HG03558 (cell line): ENCODE results near the gene TMTC1.

Experiments used
- ATAC-seq: cut with Tn5 transposase; IDR thresholded peaks from one replicate; pipeline ENCODE4 v1.9.1; 2021; ENCODE audit warnings: moderate number of reproducible peaks; ENCODE audit not compliant: unreplicated experiment; ENCODE audit errors: extremely low read depth

TMTC1 gene

DNA sequence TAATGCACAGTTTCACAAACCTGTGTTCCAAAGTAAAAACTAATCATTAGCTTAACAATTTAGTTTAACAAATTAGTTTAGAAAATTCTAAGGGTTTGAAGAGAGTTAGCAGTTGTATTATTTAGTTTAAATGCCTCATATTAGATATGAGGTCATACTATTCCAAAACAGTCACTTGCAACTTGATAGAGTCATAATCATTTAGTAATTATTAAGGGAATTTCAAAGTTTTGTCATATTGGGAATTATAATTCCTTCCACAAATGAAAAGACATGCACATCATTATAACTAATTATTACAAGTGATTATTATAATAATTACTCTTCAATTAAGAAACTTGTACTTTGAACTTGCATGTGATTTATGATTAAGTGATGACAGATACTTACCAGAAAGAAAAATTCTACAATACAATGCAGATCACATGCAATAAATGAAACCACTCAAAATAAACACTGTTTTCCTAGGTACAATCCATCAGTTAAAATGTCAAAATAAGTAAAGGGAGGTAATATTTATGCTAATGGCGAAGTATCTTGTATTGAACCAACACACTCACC is 66.1 kb downstream of the TMTC1 start:
- no peak for ATAC-seq

DNA sequence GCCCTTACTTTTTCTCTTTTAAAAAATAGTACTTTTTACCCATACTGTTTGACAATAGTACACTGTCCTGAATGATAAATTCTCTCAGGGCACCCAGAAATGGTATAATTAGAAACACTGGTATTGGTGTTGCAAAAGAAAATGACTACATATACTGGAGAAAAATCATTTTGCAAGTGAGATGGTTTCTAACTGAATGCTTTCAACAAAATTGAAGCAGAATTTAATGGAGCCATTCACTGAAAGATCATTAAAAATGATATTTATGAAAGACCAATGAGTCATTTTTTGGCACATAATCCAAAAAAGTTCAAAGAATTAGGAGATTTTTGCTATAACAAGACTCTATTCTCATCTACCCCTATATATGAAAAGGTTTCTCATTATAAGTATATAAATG is 68.8 kb downstream of the TMTC1 start:
- no peak for ATAC-seq

DNA sequence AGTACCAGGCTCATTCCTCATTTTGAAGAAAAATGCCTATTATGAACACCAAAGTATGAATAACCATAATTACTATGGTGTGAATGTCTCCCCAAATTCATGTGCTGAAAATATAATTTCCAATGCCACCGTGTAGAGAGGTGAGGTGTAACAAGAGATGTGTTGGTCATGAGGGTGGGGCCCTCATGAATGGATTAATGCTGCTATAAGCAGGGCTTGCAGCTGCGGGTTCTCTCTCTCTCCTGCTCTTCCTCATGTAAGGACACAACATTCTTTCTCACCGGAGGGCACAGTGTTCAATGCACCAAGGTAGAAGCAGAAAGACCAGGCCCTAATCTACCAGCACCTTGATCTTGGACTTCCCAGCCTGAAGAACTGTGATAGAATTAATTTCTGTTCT is 70.0 kb downstream of the TMTC1 start:
- no peak for ATAC-seq

DNA sequence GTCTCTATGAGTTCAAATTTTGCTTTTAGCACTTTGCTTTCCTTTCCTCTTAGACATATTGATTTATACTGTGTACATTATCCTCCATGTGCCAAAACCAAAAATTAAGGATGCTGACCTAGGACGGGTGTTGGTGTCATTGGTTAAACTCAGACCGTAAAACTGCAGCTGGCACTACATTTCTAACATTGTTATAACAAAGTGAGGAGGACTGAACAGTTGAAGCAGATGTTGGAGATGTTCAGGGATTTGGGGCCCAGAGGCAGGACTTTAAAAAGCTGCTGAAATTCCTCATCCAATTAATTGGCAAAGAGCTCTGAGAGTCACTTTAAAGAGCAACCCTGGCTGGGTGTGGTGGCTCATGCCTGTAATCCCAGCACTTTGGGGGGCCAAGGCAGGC is 72.4 kb downstream of the TMTC1 start:
- ATAC-seq: no peak

DNA sequence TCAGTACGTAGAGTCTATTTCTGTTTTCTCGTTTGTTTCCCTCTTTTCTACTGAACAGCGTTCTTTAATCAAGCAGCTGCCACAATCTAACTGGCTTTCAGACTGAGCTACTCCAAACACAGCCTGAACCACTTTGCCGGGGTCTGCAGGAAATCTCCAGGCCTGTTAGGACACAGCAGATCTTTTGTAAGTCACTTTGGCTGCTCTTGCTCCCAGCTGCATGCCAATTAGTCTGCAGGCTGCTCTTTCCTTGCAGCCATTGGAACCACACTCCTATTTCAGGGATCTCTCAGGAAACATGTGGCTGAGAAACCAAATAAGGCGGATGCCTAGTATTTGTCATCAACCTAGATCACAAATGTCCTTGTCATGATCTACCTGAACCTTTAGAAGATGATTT is 73.6 kb downstream of the TMTC1 start:
- ATAC-seq: no peak

DNA sequence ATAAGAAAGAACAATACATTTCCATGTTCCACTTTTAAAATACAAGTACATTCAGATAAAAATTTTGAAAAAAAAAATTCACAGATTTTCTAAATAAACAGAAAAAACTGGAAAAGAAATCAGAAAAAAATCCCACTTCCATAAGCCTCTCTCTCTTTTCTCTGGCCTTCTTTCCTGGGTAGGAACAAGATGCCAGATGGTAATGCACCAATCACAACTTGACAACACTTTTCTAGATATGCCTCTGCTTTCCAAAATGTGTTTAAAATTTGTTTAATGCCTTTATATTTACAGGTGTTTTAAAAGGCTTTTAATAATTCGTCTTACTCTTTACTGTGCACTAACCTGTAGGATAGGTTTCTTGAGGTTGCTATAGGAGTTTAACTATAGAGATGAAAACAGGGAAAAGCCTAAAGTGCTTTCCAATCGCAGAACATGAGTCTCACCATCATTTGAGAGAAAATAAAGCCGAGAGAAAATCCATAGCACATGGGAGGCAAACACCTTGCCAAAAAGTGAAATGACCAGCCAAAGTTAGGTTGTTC is 74.2 kb downstream of the TMTC1 start:
- no peak for ATAC-seq

DNA sequence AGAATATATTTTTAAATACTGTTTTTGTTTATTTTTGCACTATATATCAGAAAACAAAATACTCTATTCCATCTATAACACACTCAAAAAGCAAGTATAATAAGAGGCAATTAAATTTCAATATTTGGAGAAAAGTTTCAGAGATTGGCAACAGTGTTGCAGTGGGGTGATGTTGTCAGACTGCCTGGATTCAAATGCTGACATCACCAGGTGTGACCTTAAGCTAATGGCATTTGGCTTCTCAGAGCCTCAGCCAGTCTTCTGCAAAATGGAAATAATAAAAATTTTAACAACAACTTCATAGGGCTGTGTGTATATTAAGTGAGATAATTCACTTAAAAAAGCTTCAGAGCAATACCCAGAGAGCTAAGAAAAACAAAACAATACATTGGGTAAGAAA is 74.7 kb downstream of the TMTC1 start:
- no peak for ATAC-seq

DNA sequence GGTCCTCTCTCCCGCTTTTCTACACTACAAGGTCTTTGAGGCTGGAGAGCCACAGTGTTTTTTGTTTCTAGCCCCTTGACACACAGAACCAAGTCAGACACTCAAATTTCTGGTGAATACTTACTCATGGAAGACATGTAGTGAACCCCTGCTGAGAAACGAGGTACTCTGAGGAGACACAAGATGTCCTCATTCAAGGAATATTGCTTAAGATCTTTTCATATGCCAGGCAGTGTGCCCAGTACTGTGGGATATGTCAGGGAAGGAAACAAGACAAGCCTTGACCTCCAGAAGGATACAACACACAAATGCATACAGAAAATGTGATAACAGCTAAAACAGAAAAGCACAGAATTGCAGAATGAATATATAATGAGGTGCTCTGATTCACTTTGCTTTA is 75.9 kb downstream of the TMTC1 start:
- no peak for ATAC-seq

DNA sequence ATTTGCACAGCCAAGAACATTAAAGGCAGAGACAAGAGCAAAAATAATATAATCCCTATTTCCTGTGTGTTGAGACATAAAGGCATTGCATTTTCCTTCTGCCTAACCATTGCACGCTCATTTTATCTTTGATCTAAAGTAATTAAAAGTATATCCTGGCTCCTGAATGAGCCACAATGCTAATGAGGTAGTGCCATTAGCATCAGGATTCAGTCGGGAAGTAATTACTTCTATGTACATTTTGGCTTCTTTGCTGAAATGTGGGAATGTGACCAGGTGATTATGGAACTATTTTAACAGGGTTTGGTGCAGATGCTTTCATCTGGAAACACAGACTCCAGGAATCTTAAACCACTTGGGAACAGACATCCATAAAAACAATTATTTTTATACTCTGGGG is 77.4 kb downstream of the TMTC1 start:
- no peak for ATAC-seq

DNA sequence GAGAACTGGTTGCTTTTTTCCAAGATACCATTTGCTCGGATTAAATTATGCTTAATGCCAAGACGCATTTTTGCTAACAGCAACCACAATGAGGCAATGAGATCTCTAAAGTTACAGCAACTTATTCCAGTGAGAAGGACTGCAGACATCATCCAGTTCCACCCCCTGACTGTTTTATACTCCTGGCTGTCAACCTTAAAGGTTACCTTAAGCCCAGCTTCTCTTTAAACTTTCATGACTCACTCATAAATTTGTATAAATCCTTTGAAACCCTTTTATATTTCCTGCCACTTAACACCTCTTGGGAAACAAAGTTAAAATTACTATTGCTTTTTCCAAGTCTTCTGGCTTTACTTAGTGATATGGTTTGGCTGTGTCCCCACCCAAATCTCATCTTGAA is 80.2 kb downstream of the TMTC1 start:
- no peak for ATAC-seq

DNA sequence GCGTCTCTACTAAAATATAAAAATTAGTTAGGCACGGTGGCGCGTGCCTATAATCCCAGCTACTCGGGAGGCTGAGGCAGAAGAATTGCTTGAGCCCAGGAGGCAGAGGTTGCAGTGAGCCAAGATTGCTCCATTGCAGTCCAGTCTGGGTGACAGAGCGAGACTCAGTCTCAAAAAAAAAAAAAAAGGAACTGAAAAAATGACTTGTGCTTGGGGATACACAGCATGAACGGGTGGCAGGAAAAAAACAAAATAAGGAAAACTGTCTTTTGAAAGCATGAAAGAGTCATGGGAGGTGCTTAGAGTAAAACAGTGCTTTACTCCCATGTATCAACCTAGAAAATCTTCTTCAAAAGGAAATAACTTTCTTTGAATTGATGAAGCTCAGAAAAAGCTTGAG is 80.8 kb downstream of the TMTC1 start:
- ATAC-seq: no peak

DNA sequence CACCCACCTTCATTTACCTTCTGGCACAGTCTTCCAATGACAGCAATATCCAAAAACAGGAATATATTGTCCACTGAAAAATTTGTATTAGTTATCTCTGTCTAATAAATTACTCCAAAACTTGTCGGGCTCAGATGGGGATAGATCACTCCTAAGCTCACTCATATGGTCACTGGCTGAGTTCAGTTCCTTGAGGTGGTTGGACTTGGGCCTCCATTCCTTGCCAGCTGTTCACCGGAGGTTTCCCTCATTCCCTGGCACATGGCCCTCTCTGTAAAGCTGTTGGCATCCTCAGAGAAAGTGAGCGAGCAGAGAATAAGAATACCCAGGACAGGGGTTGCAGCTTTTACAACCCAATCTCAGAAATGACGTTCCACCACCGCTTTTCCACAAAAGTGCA is 81.5 kb downstream of the TMTC1 start:
- no peak for ATAC-seq

DNA sequence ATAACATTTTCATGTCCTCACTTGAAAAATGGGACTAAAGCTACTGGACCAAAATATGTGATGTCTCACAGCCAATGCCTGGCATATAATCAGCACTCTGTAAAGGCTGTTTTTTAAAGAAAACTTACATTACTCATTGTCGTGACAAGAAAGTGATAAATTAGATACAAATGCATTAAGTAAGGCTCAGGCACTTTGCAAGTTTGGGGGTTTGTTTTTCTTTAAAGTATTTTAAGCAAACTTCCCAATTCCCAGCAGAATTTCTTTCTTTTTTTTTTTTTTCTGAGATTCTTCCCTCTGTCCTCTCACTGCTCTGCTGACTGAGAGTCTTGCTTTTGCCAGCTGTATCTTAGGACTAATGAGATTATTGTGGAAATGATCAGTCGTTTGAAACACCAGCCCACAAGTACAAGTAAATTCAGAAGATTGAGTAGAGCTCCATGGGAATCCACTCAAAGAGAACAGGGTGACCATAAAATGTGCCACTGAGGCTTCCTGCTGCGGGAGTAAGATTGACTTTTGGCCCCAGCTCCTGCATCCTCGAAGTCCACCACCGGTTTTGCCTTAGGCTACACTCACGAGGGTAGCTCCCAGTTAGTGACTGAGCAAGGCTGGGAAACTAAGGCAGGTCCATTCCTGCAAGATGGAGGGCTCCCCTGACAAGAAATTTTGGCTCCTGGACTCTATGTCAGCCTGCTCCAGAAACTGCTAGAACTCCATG is 82.8 kb downstream of the TMTC1 start:
- no peak for ATAC-seq

DNA sequence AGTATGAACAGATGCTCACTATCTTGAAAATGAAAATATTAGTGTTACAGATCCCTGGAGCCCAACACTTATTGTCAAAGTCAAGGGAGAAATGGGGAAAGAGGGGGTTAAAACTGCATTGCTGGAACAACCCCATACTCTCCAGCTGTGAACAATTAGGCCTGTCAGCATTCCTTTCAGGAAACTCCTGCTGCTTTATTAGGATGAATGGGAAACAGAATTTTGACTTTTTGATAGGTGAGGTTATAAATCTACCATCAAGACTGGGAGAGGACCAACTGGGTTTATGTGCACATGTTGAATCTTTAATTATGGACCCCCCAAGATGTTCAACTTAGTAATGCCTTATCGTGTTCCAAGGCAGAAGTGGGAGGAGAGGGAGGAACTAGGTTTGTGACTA is 85.0 kb downstream of the TMTC1 start:
- ATAC-seq: no peak

DNA sequence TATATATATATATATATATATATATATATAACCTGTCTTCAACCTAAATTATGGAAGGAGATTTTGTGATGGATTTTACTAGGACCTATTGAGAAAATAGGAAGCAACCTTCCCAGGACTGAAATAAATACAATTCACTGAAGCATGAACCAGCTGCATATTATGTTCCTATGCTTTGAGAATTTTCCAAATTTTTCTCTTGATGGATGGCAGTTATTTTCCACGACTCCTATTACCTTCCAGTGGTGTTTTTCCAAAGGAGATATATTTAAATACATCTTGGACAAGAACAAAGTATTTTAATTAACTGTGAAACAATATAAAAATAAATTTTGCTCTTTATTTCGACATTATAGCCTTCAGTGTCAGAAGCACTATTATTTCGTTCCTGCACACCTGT is 87.9 kb downstream of the TMTC1 start:
- ATAC-seq: no peak

DNA sequence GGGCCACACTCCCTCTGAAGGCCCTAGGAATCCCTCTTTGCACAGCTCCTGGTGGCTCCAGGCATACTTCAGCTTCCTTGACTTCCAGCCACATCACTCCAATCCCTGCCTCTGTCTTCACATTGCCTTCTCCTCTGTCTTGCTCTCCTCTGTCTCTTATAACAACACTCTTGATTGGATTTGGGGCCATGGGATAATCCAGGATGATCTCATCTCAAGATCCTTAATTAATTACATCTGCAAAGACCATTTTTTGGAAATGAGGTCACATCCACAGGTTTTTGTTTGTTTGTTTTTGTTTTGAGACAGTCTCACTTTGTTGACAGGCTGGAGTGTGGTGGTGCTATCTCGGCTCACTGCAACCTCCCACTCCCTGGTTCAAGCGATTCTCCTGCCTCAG is 88.7 kb downstream of the TMTC1 start:
- ATAC-seq: no peak

DNA sequence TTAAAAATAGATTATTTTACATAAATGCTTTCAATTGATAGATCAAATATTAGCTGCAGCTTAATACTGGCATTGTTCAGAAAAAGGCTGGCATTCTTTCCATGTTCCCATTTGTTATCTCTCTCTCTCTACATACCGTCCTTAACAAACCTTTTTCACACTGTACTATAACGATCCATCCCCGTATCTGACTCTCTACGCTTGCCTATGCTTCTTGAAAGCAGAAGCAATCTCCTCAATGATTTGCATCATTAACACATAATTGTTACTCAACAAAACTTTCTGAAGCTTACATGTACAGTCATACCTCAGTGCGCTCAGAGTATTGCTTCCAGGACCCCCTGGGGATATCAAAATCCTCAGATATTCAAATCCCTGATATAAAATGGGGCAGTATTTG is 89.7 kb downstream of the TMTC1 start:
- no peak for ATAC-seq

DNA sequence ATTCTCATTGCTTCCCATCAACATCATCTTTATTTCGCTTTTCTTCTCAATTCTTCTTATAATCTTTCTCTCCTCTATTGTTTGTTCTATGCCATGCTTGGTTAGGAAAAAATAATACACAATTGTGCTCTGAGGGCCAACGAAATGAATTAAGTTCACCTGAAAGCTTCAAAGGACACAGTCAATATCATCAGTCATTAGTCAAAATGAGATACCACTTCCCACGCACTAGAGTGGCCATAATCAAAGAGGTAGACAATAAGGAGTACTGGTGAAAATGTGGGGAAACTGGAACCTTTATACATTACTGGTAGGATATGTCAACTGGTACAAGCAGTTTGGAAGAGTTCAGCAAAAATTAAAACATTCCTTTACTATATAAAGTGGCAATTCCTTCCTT is 91.5 kb downstream of the TMTC1 start:
- no peak for ATAC-seq

DNA sequence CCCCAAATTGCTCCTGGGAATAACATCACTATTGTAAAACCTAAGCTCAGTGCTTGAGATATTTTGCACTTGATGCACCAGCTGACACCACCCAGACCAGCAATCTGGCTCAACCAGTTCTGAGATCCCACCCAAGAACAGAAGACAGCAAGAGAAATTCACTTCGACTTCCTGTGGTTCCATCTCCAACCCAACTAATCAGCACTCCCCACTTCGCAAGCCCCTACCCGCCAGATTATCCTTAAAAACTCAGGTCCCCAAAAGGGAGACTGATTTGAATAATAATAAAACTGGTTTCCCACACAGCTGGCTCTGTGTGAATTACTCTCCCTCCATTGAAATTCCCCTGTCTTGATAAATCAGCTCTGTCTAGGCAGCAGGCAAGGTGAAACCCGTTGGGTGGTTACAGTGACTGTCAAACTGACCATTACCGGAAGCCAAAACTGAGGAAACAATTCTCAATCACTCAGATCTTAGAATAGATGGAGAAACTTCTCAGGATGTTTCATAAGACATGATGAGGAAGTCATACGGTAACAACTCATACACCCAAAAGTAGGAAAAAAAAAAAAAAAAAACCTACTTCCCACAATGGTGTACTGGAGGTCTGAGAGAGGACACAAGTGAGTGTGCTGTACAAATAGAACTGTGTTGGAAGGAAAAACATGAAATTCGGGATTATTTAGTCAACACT is 92.4 kb downstream of the TMTC1 start:
- no peak for ATAC-seq

DNA sequence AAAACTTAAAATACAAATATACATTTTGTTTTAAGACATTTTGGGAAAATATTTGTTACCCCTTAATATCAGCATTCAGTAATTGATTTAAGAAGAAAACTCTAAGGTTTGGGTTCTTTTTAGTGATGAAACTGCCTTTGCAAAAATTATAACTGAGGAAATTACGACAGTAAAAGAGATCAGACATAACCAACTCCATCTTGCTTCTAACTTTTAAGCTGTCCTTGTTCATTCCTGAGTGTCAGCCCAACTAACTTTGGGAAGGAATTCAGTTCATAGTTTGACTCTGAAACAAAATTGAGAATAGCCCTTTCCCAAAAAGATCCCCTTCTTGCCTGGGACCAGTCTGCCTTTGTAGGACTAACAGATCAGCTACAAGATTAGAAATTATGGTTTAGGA is 93.0 kb downstream of the TMTC1 start:
- ATAC-seq: no peak

DNA sequence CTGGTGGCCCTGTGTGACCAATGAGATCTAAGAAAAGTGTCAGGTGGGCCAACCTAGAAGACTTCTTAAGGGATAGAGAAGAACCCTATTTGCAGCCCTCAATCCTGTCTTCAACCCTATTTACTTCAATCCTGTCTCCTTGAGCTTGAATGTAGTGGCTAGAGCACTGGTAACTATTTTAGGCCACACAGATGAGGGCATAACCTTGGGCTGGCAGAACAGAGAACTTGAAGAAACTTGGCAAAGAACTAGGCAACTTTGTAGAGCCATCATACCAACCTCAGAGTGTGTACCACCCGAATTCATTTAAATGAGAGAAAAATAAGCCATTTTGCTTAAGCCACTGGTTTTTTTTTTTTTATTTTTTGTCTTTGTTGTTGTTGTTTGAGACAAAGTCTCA is 94.8 kb downstream of the TMTC1 start:
- no peak for ATAC-seq

DNA sequence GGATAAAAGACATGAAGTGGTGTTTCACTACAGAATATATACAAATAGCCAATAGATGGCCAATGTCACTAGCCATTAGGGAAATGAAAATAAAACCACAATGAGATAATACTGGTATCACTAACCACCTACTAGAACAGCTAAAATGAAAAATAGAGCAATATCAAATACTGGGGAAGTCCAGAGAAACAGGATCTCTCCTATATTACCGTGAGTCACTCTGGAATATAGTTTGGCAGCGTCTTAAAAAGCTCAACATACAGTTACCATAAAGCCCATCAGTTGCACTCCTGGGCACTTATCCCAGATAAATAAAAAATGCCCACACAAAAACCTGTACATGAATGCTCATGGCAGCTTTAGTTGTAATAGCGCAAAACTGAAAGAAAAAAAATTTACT is 101.7 kb downstream of the TMTC1 start:
- ATAC-seq: no peak
